Activated CD4-positive, alpha-beta T cell treated with anti-CD3 and anti-CD28 coated beads for 36 hours (primary cell): ENCODE results near the gene FHIT. TPM values are rescaled to one million over a fixed set of nuclear protein-coding genes. Genes with fewer than 3 reads are reported as not detected.
A peak's percentile ranks its signal among the peaks of the same experiment; 100 is the strongest.

ENCODE experiments used
- ATAC-seq: fragments of 200-7000 bp; cut with Tn5 transposase; one replicate; pipeline ENCODE4 v1.10.0; 2021; ENCODE audit warnings: mild to moderate bottlenecking, moderate library complexity
- CTCF ChIA-PET: fragments of 350-600 bp; sonication (Branson Sonifier 250); formaldehyde crosslinking; loops from one replicate; lab custom pipeline; 2021; ENCODE audit warnings: antibody characterized with exemption; lab: Charles Lee
- POLR2A ChIA-PET: fragments of 350-600 bp; sonication (Branson Sonifier 250); formaldehyde crosslinking; loops from one replicate; lab custom pipeline; 2021; ENCODE audit warnings: antibody characterized with exemption, inconsistent platforms; lab: Charles Lee
- DNase-seq: peaks from one replicate; pipeline ENCODE4 v3.0.0-alpha.2; 2020
- H3K27ac Mint-ChIP-seq: one replicate; pipeline ENCODE4 v1.8.0; 2021; ENCODE audit warnings: mixed read lengths
- H3K27me3 Mint-ChIP-seq: one replicate; pipeline ENCODE4 v1.8.0; 2021; ENCODE audit warnings: mixed read lengths
- H3K36me3 Mint-ChIP-seq: one replicate; pipeline ENCODE4 v1.8.0; 2021; ENCODE audit warnings: low read depth, mixed read lengths
- H3K4me1 Mint-ChIP-seq: one replicate; pipeline ENCODE4 v1.8.0; 2021; ENCODE audit warnings: mixed read lengths
- H3K4me3 Mint-ChIP-seq: one replicate; pipeline ENCODE4 v1.8.0; 2021; ENCODE audit warnings: mild to moderate bottlenecking, moderate library complexity, mixed read lengths
- H3K9me3 Mint-ChIP-seq: one replicate; pipeline ENCODE4 v1.8.0; 2021; ENCODE audit warnings: low read depth, mixed read lengths
- intact Hi-C, 2 experiments: fragments of 100-400 bp; cut with DNase I in 1 of 2; cut with micrococcal nuclease in 1 of 2; formaldehyde crosslinking; loops; one replicate each; pipeline versions ENCODE4 v1.14.2 to v1.15.1; 2022 to 2024; cut with DNase I, micrococcal nuclease
- total RNA-seq, 2 experiments: library from RNA; stranded (reverse); gene quantifications; one replicate each; pipeline ENCODE4 v1.2.3, GENCODE V29; 2021

Gene FHIT
- total RNA-seq, 2 experiments from 2014 or later = 10.2 to 13.1 TPM

DNA sequence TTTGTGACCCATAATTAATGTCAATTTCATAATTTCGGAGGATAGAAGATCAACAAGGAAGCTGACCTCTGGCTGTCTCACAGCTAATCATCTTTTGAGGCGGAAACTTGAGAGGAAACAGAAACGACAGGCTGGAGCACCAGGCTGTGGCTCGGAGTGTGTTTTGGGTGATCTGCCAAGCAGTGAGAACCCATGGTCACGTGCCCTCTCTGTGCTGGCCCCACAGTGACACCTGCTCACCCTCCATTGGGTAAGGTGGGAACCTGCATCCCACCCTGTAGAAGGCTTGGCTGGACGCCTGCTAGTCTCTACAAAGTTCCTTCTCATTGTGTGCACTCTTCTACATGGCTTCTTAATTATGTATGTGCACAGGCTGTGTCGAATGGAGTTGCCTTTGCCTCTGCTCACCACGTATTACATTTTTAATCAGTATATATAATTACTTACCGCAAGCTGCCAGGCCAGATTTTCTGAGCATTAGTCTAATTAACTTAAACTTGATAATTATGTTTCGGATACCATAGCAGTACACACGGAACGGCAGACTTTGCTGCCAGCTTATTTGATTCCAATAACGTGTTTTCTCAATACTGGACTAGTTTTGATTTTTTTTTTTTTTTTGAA lies 1482.0 kb downstream of the FHIT start:
- DNase-seq = no peak
- peaks cover 2% of the 10 kb centered on the region for H3K27me3 Mint-ChIP-seq
- POLR2A ChIA-PET = no interaction called here
- ATAC-seq = no peak
- H3K4me1 Mint-ChIP-seq = peaks cover 41% of the 10 kb centered on the region
- peaks cover 2% of the 10 kb centered on the region for H3K36me3 Mint-ChIP-seq
- intact Hi-C loops = no loop called here
- H3K27ac Mint-ChIP-seq = no peak overlapping the region
- H3K4me3 Mint-ChIP-seq = no peak overlapping the region
- CTCF ChIA-PET = no interaction called here
- no peaks in the 10 kb centered on the region for H3K9me3 Mint-ChIP-seq

DNA sequence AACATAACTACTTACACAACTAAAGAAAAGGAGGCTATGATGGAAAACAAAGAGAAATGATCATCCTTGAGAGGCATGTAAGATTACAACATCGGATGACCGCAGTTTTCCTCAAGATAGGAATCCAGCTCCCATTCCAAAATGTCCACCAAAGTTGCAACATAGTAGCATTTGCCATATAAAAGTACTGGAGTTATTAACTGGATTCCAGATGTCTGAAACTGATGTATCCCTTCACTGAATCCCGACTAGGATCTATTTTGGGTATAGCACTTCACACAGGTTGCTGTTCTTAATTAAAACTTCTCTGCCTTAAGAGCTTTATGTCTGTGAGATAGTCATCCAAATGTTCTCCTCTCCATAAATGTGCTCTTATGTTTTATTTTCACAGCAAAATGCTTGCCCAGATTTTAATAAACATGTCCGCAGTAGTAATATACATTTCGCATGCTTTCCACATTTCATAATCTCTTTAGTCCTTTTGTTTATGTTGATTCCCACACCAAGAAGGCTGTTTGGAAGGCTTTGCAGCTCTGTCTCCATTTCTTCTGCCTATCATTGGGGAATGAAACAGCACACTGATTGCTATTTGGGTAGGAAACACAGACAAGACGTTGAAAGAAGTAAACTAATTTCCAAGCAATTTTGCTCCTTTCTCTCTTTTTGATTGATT lies 1484.9 kb downstream of the FHIT start:
- H3K36me3 Mint-ChIP-seq = no peaks in the 10 kb centered on the region
- peaks cover 27% of the 10 kb centered on the region for H3K4me1 Mint-ChIP-seq
- intact Hi-C loops = no loop called here
- ChIA-PET CTCF (interaction anchor here (0.6 kb wide), 1 partner anchor 258 kb away, joined by 3 read pairs; no protein-coding TSS in a partner anchor), POLR2A (no interaction called here)
- peaks cover 2% of the 10 kb centered on the region for H3K27me3 Mint-ChIP-seq
- DNase-seq (no peak), ATAC-seq (no peak)
- H3K4me3 Mint-ChIP-seq = no peak overlapping the region
- no peak overlapping the region for H3K27ac Mint-ChIP-seq
- no peaks in the 10 kb centered on the region for H3K9me3 Mint-ChIP-seq

DNA sequence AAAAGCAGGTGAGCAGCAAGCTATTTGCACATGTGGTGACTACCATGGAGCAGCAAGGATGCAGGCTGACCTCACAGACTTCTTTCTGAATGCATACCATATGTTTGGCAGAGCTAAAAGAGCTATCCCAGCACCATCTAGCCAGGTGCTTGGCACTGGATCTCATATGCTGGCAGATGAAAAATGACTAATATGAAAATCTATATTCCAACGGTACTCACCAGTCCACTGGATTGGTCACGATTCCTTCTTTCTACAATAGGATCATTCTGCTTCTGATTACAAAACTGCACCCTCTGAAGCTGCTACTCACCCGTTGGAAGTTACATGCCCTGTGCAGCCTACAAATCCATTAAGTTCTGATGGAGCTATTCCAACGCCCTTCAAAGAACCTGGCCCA lies 1487.1 kb downstream of the FHIT start:
- H3K4me3 Mint-ChIP-seq = no peak overlapping the region
- ATAC-seq (no peak), DNase-seq (no peak)
- H3K9me3 Mint-ChIP-seq = no peaks in the 10 kb centered on the region
- no peaks in the 10 kb centered on the region for H3K27me3 Mint-ChIP-seq
- ChIA-PET POLR2A (no interaction called here), CTCF (interaction anchor here (1.1 to 1.3 kb wide), 2 partner anchors 9 to 10 kb away, joined by 3 read pairs; no protein-coding TSS in a partner anchor)
- peaks cover 42% of the 10 kb centered on the region for H3K4me1 Mint-ChIP-seq
- intact Hi-C loops = no loop called here
- no peak overlapping the region for H3K27ac Mint-ChIP-seq
- no peaks in the 10 kb centered on the region for H3K36me3 Mint-ChIP-seq

DNA sequence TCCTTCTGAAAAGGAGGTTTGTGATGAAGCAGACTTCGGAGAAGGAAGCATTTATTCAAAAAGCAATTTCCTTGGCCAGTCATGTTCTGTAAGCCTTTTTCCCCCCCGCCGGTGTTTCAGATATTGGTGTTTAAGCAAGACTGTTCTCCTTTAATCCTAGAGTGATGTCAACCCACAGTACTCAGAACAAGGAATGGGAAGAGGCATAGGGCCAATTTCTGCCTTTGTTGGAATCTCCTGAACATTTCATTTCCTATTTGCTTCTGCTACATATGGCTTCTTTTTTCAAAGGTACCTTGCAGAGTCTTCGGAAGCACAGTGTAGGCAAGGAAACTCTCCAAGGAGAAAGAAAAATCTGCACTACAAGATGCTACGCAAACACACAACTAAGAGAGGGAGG lies 1488.3 kb downstream of the FHIT start:
- Mint-ChIP-seq H3K9me3 (no peaks in the 10 kb centered on the region), H3K4me3 (no peak overlapping the region), H3K27me3 (no peaks in the 10 kb centered on the region), H3K36me3 (no peaks in the 10 kb centered on the region), H3K27ac (no peak overlapping the region), H3K4me1 (peaks cover 53% of the 10 kb centered on the region)
- intact Hi-C loops = no loop called here
- ATAC-seq (no peak), DNase-seq (no peak)
- ChIA-PET POLR2A (interaction anchor here (0.8 kb wide), 1 partner anchor 27 kb away, joined by 3 read pairs; no protein-coding TSS in a partner anchor), CTCF (interaction anchor here (1.3 kb wide), 1 partner anchor 11 kb away, joined by 3 read pairs; no protein-coding TSS in a partner anchor)

DNA sequence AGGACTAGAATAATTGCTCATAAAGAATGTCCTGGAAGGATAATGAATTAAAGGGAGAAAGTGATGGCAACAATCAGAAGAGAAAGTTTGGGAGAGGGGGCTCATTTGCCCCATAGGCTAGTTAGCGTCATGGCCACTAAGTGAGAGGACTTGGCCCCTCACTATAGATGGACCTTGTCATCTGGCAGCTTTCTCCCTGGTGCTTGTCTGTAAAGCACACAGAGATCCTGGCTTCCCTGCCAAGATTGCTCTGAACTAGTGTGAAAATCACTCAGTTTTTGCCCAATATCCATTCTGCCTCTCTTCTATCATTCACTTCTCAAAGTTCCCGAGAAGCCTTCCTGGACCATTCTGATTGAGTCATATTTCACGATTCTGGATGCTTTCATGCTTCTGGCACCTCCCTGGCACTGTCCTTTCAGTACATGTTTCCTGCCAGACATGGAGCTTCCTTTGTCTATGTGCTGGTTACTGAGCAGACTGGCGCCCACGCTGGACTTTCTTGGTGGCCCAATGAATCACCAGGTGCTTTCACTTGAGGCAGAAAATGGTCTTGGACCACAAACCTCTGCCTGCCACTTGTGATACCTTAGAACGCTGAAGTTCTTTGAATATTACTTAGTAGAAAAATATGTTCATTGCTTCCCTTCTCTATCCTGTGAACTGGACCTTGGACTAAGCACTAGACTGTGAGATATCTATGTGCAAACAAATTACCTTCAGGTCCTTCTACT lies 1491.8 kb downstream of the FHIT start:
- CTCF ChIA-PET = interaction anchor here (1.0 to 2.5 kb wide), 2 partner anchors 12 to 175 kb away, joined by 3 to 12 read pairs; no protein-coding TSS in a partner anchor

DNA sequence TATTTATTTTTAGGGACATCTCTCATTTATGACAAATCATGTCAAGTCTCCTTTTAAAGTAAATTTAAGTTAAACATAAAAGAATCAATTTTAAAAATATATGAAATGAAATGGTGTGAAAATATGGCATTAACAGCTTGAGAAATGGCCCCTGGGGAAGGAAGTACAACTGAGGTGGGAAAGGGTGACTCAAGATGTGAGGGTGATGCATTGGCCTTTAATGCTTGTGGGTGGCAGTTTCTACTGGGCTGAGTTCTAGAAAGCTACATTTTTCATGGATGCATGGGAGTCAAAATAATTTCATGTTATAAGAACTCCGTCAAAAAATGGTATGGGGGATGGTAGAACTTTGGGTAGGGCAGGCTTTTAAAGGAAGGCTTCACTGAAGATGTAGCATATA lies 1492.6 kb downstream of the FHIT start:
- ChIA-PET CTCF (interaction anchor here (2.5 kb wide), 1 partner anchor 13 kb away, joined by 12 read pairs; no protein-coding TSS in a partner anchor), POLR2A (no interaction called here)
- Mint-ChIP-seq H3K27ac (peak overlapping the region; percentile 10), H3K4me3 (no peak overlapping the region), H3K4me1 (peaks cover 80% of the 10 kb centered on the region), H3K9me3 (no peaks in the 10 kb centered on the region), H3K36me3 (no peaks in the 10 kb centered on the region), H3K27me3 (no peaks in the 10 kb centered on the region)
- intact Hi-C loops = loop anchor here (1.0 to 10.0 kb wide), 4 partner anchors 24 to 370 kb away; no protein-coding TSS in a partner anchor
- ATAC-seq (peak; percentile 27), DNase-seq (no peak)

More for the DNA sequence above, 1491.8 kb downstream of the FHIT start:
- Mint-ChIP-seq H3K27ac (peak overlapping the region; percentile 10), H3K27me3 (no peaks in the 10 kb centered on the region), H3K4me1 (peaks cover 74% of the 10 kb centered on the region), H3K9me3 (no peaks in the 10 kb centered on the region), H3K4me3 (no peak overlapping the region), H3K36me3 (no peaks in the 10 kb centered on the region)
- POLR2A ChIA-PET = no interaction called here
- DNase-seq = peak; percentile 81
- intact Hi-C loops = loop anchor here (1.0 to 10.0 kb wide), 4 partner anchors 23 to 371 kb away; no protein-coding TSS in a partner anchor
- peak; percentile 78 for ATAC-seq

DNA sequence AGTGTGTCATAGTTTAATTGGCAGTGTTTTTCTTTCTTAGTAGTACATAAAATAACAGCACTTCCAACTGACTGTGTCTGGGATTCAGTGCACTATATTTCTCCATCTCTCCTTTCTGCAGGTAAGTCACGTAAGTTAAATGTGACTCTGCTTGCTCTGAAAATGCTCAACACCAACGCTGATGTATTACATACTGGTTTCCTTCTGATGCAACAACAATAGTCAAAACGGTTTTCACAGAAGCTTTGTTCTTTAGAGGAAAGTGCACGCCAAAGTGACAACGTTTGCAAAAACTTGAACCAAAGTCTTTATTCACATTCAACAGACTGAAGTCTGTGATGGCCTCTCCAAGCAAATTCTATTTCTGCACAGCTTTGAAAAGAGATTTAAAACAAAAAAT lies 1494.3 kb downstream of the FHIT start:
- DNase-seq = peak; percentile 24

DNA sequence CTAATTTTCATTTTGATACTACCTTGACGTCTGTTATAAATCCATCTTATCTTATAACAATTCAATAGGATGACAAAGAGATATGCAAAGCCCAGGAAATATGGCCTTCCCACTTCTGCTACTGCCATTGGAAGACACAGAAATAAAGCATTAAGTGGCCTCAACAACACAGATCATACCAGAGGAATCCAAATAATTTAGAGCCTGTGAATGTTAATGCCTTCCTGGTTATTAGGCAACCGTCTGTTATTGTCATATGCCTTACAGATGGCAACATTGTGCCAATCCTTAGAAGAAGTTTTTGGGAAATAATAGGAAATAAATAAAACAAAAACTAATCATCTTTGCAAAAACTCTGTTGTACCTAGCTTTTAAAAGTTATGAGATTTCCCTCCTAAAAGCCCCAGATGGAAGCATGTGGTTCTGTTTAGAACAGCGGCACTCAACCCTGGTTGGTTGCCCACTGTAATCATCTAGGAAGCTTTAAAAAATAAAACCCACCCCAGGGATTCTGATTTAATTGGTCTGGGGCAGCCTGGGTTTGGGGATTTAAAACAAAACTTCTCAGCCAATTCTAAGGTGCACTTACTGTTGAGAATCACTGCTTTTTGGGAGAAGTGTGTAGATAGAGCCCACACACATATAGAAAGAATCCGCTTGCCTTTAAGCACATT lies 1496.7 kb downstream of the FHIT start:
- Mint-ChIP-seq H3K4me3 (no peak overlapping the region), H3K27ac (no peak overlapping the region), H3K27me3 (no peaks in the 10 kb centered on the region), H3K9me3 (no peaks in the 10 kb centered on the region), H3K4me1 (peaks cover 69% of the 10 kb centered on the region), H3K36me3 (peaks cover 17% of the 10 kb centered on the region)
- POLR2A ChIA-PET = no interaction called here
- CTCF ChIA-PET = interaction anchor here (1.0 kb wide), 1 partner anchor 16 kb away, joined by 3 read pairs; no protein-coding TSS in a partner anchor
- ATAC-seq (no peak), DNase-seq (no peak)
- intact Hi-C loops = loop anchor here in 1 of 2 experiments (10.0 kb wide), 1 partner anchor 320 kb away; no protein-coding TSS in a partner anchor

More for the DNA sequence above, 1494.3 kb downstream of the FHIT start:
- Mint-ChIP-seq H3K36me3 (peaks cover 5% of the 10 kb centered on the region), H3K4me1 (peaks cover 83% of the 10 kb centered on the region), H3K9me3 (no peaks in the 10 kb centered on the region), H3K27me3 (no peaks in the 10 kb centered on the region), H3K4me3 (no peak overlapping the region), H3K27ac (peak overlapping the region; percentile 58)
- peak; percentile 69 for ATAC-seq
- intact Hi-C loops = loop anchor here in 1 of 2 experiments (10.0 kb wide), 1 partner anchor 318 kb away; no protein-coding TSS in a partner anchor
- POLR2A ChIA-PET = no interaction called here
- CTCF ChIA-PET = no interaction called here

DNA sequence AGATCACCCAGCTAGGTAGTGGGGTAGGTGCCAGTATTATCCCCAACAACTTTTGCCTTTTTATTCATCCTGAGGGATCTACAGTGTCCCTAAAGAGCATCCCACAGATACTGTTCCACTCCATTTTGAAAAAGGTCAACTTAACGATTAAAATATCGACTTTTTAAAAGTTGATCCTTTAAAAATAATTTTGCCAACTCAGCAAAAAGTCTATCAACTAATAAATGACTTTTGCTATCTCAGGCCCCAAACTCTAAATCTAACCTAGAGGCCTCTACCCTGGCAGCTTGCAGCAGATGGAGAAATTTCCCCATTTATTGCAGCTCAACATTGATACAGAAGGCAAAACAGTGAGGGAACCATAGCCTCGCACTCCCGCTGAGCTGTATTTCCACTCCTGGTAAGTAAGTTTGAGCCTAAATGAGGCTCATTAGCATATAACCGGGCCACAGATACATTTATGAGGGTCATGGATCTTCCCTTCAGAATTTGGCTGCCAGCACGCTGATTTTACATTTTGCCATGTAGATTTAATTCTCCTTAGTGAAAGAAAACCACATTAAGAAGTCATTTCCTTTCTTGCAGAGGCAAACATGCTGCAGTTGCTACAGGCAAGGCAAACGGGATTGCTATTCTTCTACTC lies 1497.3 kb downstream of the FHIT start:
- intact Hi-C loops = loop anchor here in 1 of 2 experiments (10.0 kb wide), 1 partner anchor 321 kb away; no protein-coding TSS in a partner anchor
- Mint-ChIP-seq H3K4me3 (no peak overlapping the region), H3K9me3 (no peaks in the 10 kb centered on the region), H3K27ac (no peak overlapping the region), H3K36me3 (peaks cover 21% of the 10 kb centered on the region), H3K4me1 (peaks cover 62% of the 10 kb centered on the region), H3K27me3 (no peaks in the 10 kb centered on the region)
- CTCF ChIA-PET = interaction anchor here (1.0 kb wide), 1 partner anchor 16 kb away, joined by 3 read pairs; no protein-coding TSS in a partner anchor
- DNase-seq (no peak), ATAC-seq (no peak)
- POLR2A ChIA-PET = interaction anchor here (0.7 kb wide), 1 partner anchor 468 kb away, joined by 4 read pairs; no protein-coding TSS in a partner anchor

DNA sequence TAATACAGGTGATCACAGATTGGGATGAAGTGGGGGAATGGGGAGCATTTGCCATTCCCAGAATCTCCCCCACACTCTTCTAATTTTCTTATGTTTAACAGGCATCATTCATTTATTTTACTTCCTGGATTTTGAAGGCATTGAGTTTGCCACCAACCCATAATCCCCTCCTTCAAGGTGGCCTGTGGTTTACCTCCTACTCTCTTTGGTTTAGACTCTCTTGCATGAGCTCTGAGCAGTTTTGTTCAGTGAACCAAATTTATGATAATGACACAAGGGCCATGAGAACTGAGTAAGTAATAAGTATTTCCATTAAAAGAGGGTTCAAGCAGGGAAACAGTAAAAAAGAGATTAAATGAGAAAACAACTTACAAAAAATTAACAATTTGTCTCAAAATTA lies 1498.3 kb downstream of the FHIT start:
- intact Hi-C loops = loop anchor here in 1 of 2 experiments (10.0 kb wide), 1 partner anchor 322 kb away; no protein-coding TSS in a partner anchor
- CTCF ChIA-PET = no interaction called here
- H3K4me1 Mint-ChIP-seq = peaks cover 54% of the 10 kb centered on the region
- no peaks in the 10 kb centered on the region for H3K27me3 Mint-ChIP-seq
- peaks cover 3% of the 10 kb centered on the region for H3K9me3 Mint-ChIP-seq
- peak; percentile 15 for DNase-seq
- H3K4me3 Mint-ChIP-seq = no peak overlapping the region
- POLR2A ChIA-PET = no interaction called here
- peak; percentile 34 for ATAC-seq
- H3K36me3 Mint-ChIP-seq = peaks cover 26% of the 10 kb centered on the region
- H3K27ac Mint-ChIP-seq = no peak overlapping the region
